Kidney epithelial cell (primary cell): ENCODE results near the gene ZNF660. TPM values are rescaled to one million over a fixed set of nuclear protein-coding genes. Genes with fewer than 3 reads are reported as not detected.
A peak's percentile ranks its signal among the peaks of the same experiment; 100 is the strongest.

ENCODE experiments used
- DNase-seq: peaks from one replicate; pipeline ENCODE4 v3.0.0-alpha.2; 2010; ENCODE audit warnings: low read depth
- H3K27me3 ChIP-seq: 2 replicates; pipeline ENCODE4 v1.6.0; 2011; ENCODE audit warnings: low read length; ENCODE audit not compliant: control insufficient read depth, insufficient read depth
- H3K36me3 ChIP-seq: 2 replicates; pipeline ENCODE4 v1.5.1; 2011; ENCODE audit warnings: low read length; ENCODE audit not compliant: control insufficient read depth, insufficient read depth
- H3K4me3 ChIP-seq: 2 replicates; pipeline ENCODE4 v1.5.1; 2011; ENCODE audit warnings: low read depth, mild to moderate bottlenecking, control low read depth, low read length
- total RNA-seq: library from RNA; depleted of rRNA; stranded (reverse); fragments of >200 nt; gene quantifications from 2 replicates; pipeline ENCODE4 v1.2.3, GENCODE V29; 2015
- TF ChIP-seq, protein P1 (sequence below): IDR thresholded peaks from 2 replicates; pipeline ENCODE4 v1.5.1; 2011; ENCODE audit warnings: mild to moderate bottlenecking, moderate library complexity, low read length, control low read depth, inconsistent platforms; ENCODE audit not compliant: insufficient read depth, poor library complexity, severe bottlenecking

ZNF660 gene
- total RNA-seq, 1 donor from 2014 or later, result 2.5 TPM

DNA sequence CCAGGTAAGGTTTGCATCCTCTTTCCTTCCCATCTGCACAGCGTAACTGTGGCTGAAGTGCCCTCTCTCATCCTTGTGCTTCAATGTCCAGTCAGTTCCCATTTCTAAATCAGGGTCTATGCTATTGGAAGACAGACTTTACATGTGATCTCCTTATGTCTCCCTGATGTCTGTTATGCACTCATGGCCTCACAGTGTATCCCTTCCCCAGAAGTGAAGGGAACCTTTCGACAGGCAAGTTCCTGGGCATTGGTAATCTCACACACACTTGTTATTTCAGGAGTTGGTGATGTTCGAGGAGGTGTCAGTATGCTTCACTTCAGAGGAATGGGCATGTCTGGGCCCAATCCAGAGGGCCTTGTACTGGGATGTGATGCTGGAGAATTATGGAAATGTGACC is 47.4 kb downstream of the ZNF660 start:
- Histone ChIP-seq H3K4me3 (no peak overlapping the region), H3K27me3 (no peaks in the 10 kb centered on the region), H3K36me3 (peaks cover 3% of the 10 kb centered on the region)
- TF ChIP-seq, protein P1, sequence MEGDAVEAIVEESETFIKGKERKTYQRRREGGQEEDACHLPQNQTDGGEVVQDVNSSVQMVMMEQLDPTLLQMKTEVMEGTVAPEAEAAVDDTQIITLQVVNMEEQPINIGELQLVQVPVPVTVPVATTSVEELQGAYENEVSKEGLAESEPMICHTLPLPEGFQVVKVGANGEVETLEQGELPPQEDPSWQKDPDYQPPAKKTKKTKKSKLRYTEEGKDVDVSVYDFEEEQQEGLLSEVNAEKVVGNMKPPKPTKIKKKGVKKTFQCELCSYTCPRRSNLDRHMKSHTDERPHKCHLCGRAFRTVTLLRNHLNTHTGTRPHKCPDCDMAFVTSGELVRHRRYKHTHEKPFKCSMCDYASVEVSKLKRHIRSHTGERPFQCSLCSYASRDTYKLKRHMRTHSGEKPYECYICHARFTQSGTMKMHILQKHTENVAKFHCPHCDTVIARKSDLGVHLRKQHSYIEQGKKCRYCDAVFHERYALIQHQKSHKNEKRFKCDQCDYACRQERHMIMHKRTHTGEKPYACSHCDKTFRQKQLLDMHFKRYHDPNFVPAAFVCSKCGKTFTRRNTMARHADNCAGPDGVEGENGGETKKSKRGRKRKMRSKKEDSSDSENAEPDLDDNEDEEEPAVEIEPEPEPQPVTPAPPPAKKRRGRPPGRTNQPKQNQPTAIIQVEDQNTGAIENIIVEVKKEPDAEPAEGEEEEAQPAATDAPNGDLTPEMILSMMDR, result no peak
- DNase-seq, result no peak

GRCh38 chr3:44642337-44642736 is 57.6 kb downstream of the ZNF660 start:
- H3K27me3 ChIP-seq, result no peaks in the 10 kb centered on the region
- DNase-seq, result no peak
- H3K4me3 ChIP-seq, result no peak overlapping the region
- TF ChIP-seq, protein P1, result no peak
- H3K36me3 ChIP-seq, result peaks cover 7% of the 10 kb centered on the region

- Histone ChIP-seq H3K27me3 (no peaks in the 10 kb centered on the region), H3K36me3 (peaks cover 7% of the 10 kb centered on the region), H3K4me3 (no peak overlapping the region)
- DNase-seq, result no peak
- TF ChIP-seq, protein P1, result no peak
Observed at GRCh38 chr3:44643024-44643423, 58.3 kb downstream of the ZNF660 start.

- TF ChIP-seq, protein P1, result no peak
- DNase-seq, result no peak
- peaks cover 4% of the 10 kb centered on the region for H3K36me3 ChIP-seq
- H3K27me3 ChIP-seq, result no peaks in the 10 kb centered on the region
- no peak overlapping the region for H3K4me3 ChIP-seq
Observed at GRCh38 chr3:44647771-44648170, 63.0 kb downstream of the ZNF660 start.

DNA sequence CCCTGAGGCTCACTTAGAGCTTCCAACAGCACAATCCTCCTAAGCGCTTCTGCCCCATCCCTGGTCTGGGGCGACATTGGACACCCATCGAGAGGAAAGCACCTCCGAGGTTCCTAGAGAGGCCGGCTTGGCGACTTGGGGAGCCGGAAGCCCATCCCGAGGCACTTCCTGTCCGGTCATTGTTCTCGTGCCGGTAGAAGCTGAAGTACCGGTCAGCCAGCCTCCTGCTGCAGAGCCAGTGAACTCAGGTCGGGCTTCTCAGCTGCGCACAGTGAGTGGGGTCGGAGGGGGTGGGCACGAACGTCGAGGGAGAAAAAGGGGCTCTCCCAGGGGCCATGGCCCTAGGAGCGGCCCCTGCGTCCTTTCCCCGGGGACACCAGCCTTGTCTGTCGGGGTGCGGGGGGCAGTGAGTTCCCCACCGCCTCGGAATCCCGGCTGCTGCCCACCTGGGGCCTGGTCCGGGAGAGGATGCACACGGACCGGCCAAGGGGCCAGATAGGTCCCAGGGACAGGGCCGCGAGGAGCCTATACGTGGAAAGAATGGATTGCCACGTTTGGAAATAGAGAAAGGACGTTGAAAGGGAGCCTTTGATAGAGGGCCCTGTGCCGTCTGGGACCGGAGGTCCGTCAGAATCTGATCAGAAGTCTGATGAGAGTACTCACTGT is 63.9 kb downstream of the ZNF660 start, which contains the start of gene ZNF35:
Gene ZNF35 (plus strand): TSS at position 169 of the 666 bp plus-strand sequence. CDS start 2,336 bp downstream, outside the sequence.
- H3K4me3 ChIP-seq, result peak within 1 kb of the TSS; percentile 99
- H3K27me3 ChIP-seq, result no peaks in the 10 kb centered on the region
- TF ChIP-seq, protein P1, result no peak
- DNase-seq, result peak; percentile 56
- H3K36me3 ChIP-seq, result peaks cover 2% of the 10 kb centered on the region

Other genes with a start within 250 kb of the ZNF660 start
- 29.0 and 30.3 TPM in 2 replicates for gene TCAIM, start 246.2 kb upstream of the ZNF660 start, total RNA-seq
- gene ZNF445, start 107.3 kb upstream of the ZNF660 start, total RNA-seq, result 5.8 and 6.3 TPM in 2 replicates
- 5.3 and 6.9 TPM in 2 replicates for gene ZKSCAN7, start 29.8 kb upstream of the ZNF660 start, total RNA-seq
- gene ZNF197, start 40.1 kb downstream of the ZNF660 start, total RNA-seq, result 17.7 and 19.6 TPM in 2 replicates
- 14.2 and 21.2 TPM in 2 replicates for gene ZNF35, start 63.8 kb downstream of the ZNF660 start, total RNA-seq
- 3.4 and 3.9 TPM in 2 replicates for gene ZNF502, start 127.7 kb downstream of the ZNF660 start, total RNA-seq
- gene ZNF501, start 144.7 kb downstream of the ZNF660 start, total RNA-seq, result 6.3 and 6.9 TPM in 2 replicates
- 18.8 and 20.6 TPM in 2 replicates for gene KIAA1143, start 176.7 kb downstream of the ZNF660 start, total RNA-seq
- 2.2 and 6.9 TPM in 2 replicates for gene KIF15, start 176.8 kb downstream of the ZNF660 start, total RNA-seq